GM19452 (cell line): Measurements from ENCODE around the gene ARHGEF7.

ENCODE experiments used
- ATAC-seq: cut with Tn5 transposase; IDR thresholded peaks from one replicate; pipeline ENCODE4 v1.9.1; 2021; ENCODE audit not compliant: unreplicated experiment

ARHGEF7 gene

GRCh38 chr13:111267784-111268183, 152.7 kb downstream of the ARHGEF7 start:
- no peak for ATAC-seq

GRCh38 chr13:111269508-111269907, 154.4 kb downstream of the ARHGEF7 start:
- no peak for ATAC-seq

- no peak for ATAC-seq
Measured at GRCh38 chr13:111270126-111270525, 155.0 kb downstream of the ARHGEF7 start.

GRCh38 chr13:111270765-111271698, 155.9 kb downstream of the ARHGEF7 start:
- no peak for ATAC-seq

- no peak for ATAC-seq
Measured at GRCh38 chr13:111272117-111272516, 157.0 kb downstream of the ARHGEF7 start.

- ATAC-seq = no peak
Measured at GRCh38 chr13:111275382-111275781, 160.3 kb downstream of the ARHGEF7 start.

- no peak for ATAC-seq
Measured at GRCh38 chr13:111275995-111276618, 161.0 kb downstream of the ARHGEF7 start.

GRCh38 chr13:111278258-111278657, 163.1 kb downstream of the ARHGEF7 start:
- ATAC-seq = no peak

- no peak for ATAC-seq
Measured at GRCh38 chr13:111278743-111279652, 163.9 kb downstream of the ARHGEF7 start.

GRCh38 chr13:111280226-111280625, 165.1 kb downstream of the ARHGEF7 start:
- ATAC-seq = no peak

- no peak for ATAC-seq
Measured at GRCh38 chr13:111280681-111281585, 165.8 kb downstream of the ARHGEF7 start.

GRCh38 chr13:111281751-111282311, 166.7 kb downstream of the ARHGEF7 start:
- no peak for ATAC-seq

GRCh38 chr13:111282425-111282824, 167.3 kb downstream of the ARHGEF7 start:
- no peak for ATAC-seq

GRCh38 chr13:111282997-111283396, 167.9 kb downstream of the ARHGEF7 start:
- ATAC-seq = no peak

- ATAC-seq = no peak
Measured at GRCh38 chr13:111283457-111283856, 168.3 kb downstream of the ARHGEF7 start.

- ATAC-seq = no peak
Measured at GRCh38 chr13:111283991-111284390, 168.9 kb downstream of the ARHGEF7 start.

GRCh38 chr13:111284565-111284964, 169.5 kb downstream of the ARHGEF7 start:
- ATAC-seq = no peak

GRCh38 chr13:111286162-111286561, 171.1 kb downstream of the ARHGEF7 start:
- ATAC-seq = no peak

GRCh38 chr13:111286749-111287148, 171.6 kb downstream of the ARHGEF7 start:
- no peak for ATAC-seq

- ATAC-seq = no peak
Measured at GRCh38 chr13:111287201-111287600, 172.1 kb downstream of the ARHGEF7 start.
